GM18868 (cell line): Measurements from ENCODE around the gene OPRL1.

Experiments
- ATAC-seq: cut with Tn5 transposase; IDR thresholded peaks from one replicate; pipeline ENCODE4 v1.9.1; 2021; ENCODE audit warnings: mild to moderate bottlenecking, moderate library complexity; ENCODE audit not compliant: unreplicated experiment

Gene OPRL1

GRCh38 chr20:64055893-64056638, 23.8 kb upstream of the OPRL1 start:
- no peak for ATAC-seq

GRCh38 chr20:64056639-64056888, 23.3 kb upstream of the OPRL1 start:
- ATAC-seq = no peak

GRCh38 chr20:64056889-64057627, 22.8 kb upstream of the OPRL1 start:
- ATAC-seq = peak; percentile 30

GRCh38 chr20:64057628-64058498, 22.0 kb upstream of the OPRL1 start:
- ATAC-seq = peak; percentile 56

- ATAC-seq = no peak
Observed at GRCh38 chr20:64058536-64058935, 21.3 kb upstream of the OPRL1 start.

GRCh38 chr20:64062276-64062595, 17.6 kb upstream of the OPRL1 start:
- no peak for ATAC-seq

GRCh38 chr20:64062596-64063388, 17.1 kb upstream of the OPRL1 start, which contains the start of gene TCEA2:
TCEA2 (plus strand) TSS chr20:64063198; CDS start chr20:64063313, 115 bp downstream.
- peak; percentile 84 for ATAC-seq

GRCh38 chr20:64063389-64064144, 16.3 kb upstream of the OPRL1 start:
- no peak for ATAC-seq

GRCh38 chr20:64064145-64064698, 15.7 kb upstream of the OPRL1 start:
- ATAC-seq = no peak

- ATAC-seq = no peak
Observed at GRCh38 chr20:64065062-64065973, 14.6 kb upstream of the OPRL1 start.

- ATAC-seq = no peak
Observed at GRCh38 chr20:64065974-64066343, 13.9 kb upstream of the OPRL1 start.

GRCh38 chr20:64067005-64067632, 12.8 kb upstream of the OPRL1 start:
- no peak for ATAC-seq

GRCh38 chr20:64067733-64068307, 12.1 kb upstream of the OPRL1 start:
- ATAC-seq = no peak

- ATAC-seq = no peak
Observed at GRCh38 chr20:64068386-64069208, 11.3 kb upstream of the OPRL1 start.

- no peak for ATAC-seq
Observed at GRCh38 chr20:64069209-64069613, 10.7 kb upstream of the OPRL1 start.

- no peak for ATAC-seq
Observed at GRCh38 chr20:64069614-64070243, 10.2 kb upstream of the OPRL1 start.
